Rectal smooth muscle tissue (tissue), 1 donor: Measurements from ENCODE around the gene FMNL2.
A peak's percentile ranks its signal among the peaks of the same experiment; 100 is the strongest.

Experiments used
- H3K27ac ChIP-seq: one replicate; pipeline ENCODE4 v1.7.0; 2013; ENCODE audit warnings: low read depth, low read length, inconsistent platforms
- H3K27me3 ChIP-seq: one replicate; pipeline ENCODE4 v1.7.0; 2013; ENCODE audit warnings: low read length; ENCODE audit not compliant: control insufficient read depth, insufficient read depth
- H3K36me3 ChIP-seq: one replicate; pipeline ENCODE4 v1.7.0; 2013; ENCODE audit warnings: low read length; ENCODE audit not compliant: control insufficient read depth, insufficient read depth
- H3K4me1 ChIP-seq: one replicate; pipeline ENCODE4 v1.7.0; 2013; ENCODE audit warnings: low read length; ENCODE audit not compliant: control insufficient read depth, insufficient read depth
- H3K4me3 ChIP-seq: one replicate; pipeline ENCODE4 v1.7.0; 2013; ENCODE audit warnings: low read length
- H3K9ac ChIP-seq: one replicate; pipeline ENCODE4 v1.7.0; 2013; ENCODE audit warnings: low read length

FMNL2 gene

DNA sequence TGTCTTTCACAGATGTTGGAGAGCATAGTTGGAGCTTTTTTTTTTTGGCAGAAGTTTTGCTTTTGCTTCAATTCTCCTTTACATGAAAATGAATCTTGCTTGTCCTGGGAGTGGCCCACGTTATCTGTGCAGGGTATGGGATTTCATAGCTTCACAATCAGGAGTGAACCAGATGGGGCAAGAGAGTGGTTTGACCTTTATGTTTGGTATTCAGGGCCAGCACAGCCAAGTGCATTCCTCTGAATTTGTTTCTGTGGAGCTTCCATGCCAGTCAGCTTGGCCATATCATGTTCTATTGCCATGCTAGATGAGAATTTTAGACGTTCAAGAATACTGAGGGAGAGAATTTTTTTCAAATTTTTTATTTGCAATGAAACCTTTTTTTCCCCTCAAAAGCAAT lies 265.7 kb downstream of the FMNL2 start:
- H3K9ac ChIP-seq, result no peak overlapping the region
- no peaks in the 10 kb centered on the region for H3K36me3 ChIP-seq
- H3K4me1 ChIP-seq, result no peaks in the 10 kb centered on the region
- no peak overlapping the region for H3K4me3 ChIP-seq
- no peak overlapping the region for H3K27ac ChIP-seq
- H3K27me3 ChIP-seq, result no peaks in the 10 kb centered on the region

DNA sequence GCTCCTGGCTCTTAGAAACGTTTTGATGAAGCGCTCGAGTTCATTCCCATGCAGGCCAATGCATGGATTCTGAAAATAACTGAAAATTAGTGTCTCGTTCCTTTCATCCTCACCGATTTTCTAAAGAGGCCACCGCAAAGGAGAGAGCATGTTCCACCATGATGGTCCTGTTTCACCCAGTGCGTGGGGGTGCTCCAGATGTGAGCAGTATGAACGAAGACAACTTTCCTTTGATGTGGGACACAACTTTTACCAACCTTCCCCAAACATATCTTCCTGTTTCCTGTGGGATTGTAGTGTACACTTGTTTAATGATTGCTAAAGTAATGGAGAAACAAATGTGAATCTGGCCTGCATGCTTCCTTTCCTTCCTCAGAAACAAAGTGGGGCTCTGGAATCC lies 267.8 kb downstream of the FMNL2 start:
- H3K4me3 ChIP-seq, result no peak overlapping the region
- H3K4me1 ChIP-seq, result no peaks in the 10 kb centered on the region
- H3K36me3 ChIP-seq, result no peaks in the 10 kb centered on the region
- H3K9ac ChIP-seq, result no peak overlapping the region
- no peaks in the 10 kb centered on the region for H3K27me3 ChIP-seq
- no peak overlapping the region for H3K27ac ChIP-seq

DNA sequence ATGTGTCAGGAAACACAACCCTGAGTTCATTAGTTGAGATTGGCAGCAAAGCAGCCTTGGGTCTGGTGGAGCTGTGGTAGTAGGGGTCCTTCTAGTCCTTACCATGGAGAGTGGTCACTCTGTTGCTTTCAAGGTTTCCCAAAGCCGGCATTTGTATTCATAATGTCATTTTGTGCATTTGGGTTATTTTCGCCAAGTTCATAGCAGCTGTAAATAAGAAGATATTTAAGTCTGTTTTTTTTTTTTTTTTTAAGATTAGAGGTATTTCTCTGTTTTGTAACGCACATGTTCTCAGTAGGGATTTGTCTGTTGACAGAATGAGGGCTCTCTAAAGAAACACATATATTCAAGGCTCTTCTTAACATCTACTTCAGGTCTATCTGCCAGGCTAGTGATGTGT lies 268.2 kb downstream of the FMNL2 start:
- Histone ChIP-seq H3K4me3 (no peak overlapping the region), H3K27me3 (no peaks in the 10 kb centered on the region), H3K27ac (no peak overlapping the region), H3K4me1 (no peaks in the 10 kb centered on the region), H3K36me3 (no peaks in the 10 kb centered on the region), H3K9ac (no peak overlapping the region)

DNA sequence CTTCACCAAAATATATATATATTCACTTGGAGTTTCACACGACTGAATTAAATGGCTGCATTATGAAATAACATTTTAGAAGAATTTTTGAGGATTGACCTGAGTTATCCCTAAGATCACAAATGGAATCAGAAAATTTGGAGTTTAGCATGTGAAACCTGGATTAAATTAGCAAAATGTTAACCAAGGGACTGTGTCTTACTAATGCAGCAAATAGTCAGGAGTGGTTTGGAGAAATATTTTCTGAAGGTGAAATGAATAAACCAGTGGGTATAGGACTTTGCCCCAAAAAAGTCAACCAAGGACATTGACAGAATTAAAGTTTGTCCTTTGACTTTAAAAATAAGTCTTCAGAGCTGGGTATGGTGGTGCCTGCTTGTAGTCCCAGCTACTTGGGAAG lies 271.1 kb downstream of the FMNL2 start:
- Histone ChIP-seq H3K9ac (no peak overlapping the region), H3K36me3 (no peaks in the 10 kb centered on the region), H3K27me3 (no peaks in the 10 kb centered on the region), H3K4me3 (no peak overlapping the region), H3K4me1 (no peaks in the 10 kb centered on the region), H3K27ac (no peak overlapping the region)

DNA sequence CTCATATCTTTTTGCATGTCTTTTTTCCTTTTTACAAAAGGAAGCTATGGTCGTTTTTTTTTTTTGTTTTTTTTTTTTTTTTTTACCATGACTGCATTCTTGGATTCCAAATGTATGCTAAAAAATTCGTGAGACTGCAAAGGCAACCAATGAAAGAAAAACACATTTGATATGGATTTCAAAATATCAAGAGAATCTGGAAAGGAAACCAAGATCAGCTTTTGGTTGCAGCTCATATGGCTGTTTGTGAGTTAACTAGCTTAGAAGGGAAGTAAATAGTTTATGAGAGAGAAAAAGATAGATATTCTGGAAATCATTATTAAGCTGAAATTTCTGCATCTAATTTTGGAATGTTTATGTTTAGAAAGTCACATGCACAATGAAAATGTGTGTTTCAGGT lies 272.0 kb downstream of the FMNL2 start:
- no peak overlapping the region for H3K27ac ChIP-seq

DNA sequence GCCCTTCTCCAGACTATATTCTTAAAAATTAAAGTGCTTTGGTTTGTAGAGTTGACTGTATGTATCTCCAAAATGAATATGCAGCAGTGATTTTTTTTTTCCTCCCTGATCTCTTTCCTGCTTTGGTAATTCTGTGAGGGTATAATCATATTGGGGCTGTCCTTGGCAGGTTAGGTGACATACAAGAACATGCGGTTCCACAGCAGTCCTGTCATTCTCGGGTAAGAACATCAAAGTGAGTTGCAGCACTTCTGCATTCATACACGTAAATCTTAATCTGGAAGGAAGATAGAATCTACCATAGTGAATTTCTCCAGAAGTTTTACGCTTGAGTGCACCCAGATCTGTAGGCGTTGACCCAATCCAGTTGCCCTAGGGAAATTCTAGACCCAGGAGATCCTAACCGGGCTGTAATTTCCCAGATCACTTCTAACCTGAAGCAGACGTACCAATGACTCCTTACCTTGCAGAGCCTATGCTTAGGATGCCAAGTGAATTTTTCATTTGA lies 272.9 kb downstream of the FMNL2 start:
- Histone ChIP-seq H3K4me1 (no peaks in the 10 kb centered on the region), H3K36me3 (no peaks in the 10 kb centered on the region), H3K27ac (no peak overlapping the region), H3K9ac (no peak overlapping the region), H3K4me3 (no peak overlapping the region), H3K27me3 (no peaks in the 10 kb centered on the region)

More for the DNA sequence above, 272.0 kb downstream of the FMNL2 start:
- Histone ChIP-seq H3K27me3 (no peaks in the 10 kb centered on the region), H3K4me3 (no peak overlapping the region), H3K9ac (no peak overlapping the region), H3K4me1 (no peaks in the 10 kb centered on the region), H3K36me3 (no peaks in the 10 kb centered on the region)

DNA sequence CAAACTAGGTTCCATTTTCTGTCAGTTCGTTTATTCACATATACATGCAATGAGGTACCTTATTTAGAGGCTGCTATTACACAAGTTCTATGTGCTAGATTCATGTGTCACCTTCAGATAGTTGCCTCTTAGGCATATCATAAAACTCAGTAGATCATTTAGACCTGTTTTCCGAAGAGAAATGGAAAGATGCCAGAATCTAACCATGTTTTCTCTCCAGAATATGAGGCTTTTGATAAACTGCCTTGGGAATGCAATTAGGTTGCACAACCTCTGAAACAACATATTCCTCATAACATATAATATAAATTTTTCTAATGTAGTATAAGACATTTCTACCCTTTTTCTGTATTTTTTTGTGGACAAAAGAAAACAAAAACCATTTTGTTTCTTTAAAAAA lies 274.2 kb downstream of the FMNL2 start:
- no peak overlapping the region for H3K9ac ChIP-seq
- no peaks in the 10 kb centered on the region for H3K27me3 ChIP-seq
- no peak overlapping the region for H3K4me3 ChIP-seq
- no peak overlapping the region for H3K27ac ChIP-seq
- H3K4me1 ChIP-seq, result no peaks in the 10 kb centered on the region
- no peaks in the 10 kb centered on the region for H3K36me3 ChIP-seq

DNA sequence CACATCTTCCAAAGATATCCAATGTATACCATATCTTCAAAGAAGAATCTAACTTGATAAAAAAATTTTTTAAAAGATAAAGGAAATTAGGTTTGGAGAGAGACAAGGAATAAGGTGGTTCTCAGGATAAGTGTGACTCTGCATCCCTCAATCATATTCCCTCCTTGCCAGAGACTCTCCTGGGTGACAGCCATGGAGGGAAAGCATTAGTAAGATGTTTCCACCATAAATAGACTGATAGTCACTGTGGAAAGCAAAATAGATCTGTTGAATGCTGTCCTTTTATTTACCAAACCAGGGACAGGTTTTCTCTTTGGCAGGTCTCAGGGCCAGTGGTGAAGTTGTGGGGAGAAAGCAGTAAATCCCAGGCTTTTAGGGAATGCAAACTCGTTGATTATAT lies 274.7 kb downstream of the FMNL2 start:
- H3K36me3 ChIP-seq, result no peaks in the 10 kb centered on the region
- no peak overlapping the region for H3K4me3 ChIP-seq
- no peak overlapping the region for H3K9ac ChIP-seq
- no peak overlapping the region for H3K27ac ChIP-seq
- H3K4me1 ChIP-seq, result no peaks in the 10 kb centered on the region
- no peaks in the 10 kb centered on the region for H3K27me3 ChIP-seq

DNA sequence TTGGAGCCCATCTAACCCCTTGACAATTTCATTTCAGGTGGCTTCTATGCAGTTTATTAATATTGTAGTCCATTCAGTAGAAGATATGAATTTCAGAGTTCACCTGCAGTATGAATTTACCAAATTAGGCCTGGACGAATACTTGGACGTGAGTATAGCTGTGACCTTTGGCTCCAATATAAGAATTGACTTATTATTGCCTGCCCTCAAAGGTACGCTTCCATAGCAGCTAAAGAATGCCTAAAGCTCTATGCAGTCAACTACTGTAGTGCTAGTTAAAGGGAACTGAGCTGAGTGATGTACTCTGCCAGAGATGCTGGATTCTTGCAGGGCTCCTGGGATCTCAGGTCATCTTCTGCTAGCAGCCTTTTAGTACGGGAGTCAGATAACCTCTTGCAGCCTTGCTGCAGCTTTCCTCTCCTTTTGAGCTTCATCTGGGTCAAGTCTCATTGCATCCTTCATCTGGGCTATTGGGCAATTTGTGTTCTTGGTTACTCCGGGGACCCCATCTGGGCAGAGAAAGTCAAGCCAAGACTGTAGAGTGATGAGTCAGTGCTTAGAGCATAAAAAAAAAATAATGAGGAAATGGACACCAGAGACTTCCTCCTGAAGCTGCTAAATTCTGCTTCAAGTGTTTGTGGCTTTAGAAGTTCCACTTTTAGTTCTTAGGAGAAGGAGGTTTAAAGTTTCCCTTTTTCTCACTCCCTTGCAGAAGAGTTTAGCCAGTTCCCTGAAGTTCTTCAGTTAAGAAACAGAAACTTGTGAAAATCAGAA lies 276.7 kb downstream of the FMNL2 start:
- no peak overlapping the region for H3K4me3 ChIP-seq
- no peaks in the 10 kb centered on the region for H3K36me3 ChIP-seq
- peak overlapping the region; percentile 28 for H3K27ac ChIP-seq

DNA sequence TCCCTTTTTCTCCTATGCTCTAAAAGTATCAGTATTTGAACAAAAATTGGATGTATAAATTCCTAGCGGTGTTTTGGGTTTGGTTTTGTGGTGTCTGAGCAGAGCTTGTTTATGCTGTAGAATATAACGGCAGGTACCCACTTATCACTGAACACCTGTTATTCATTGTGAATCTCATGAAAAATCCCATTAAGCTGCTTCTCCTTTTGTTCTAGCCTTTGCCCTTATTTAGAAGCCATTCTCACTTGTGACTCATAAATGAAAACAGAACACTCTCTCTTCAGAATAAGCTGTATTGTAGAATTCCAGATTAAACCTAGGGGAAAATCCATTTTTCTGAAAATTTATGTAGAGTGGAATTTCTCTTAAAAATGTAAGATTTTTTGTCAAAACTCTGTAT lies 278.3 kb downstream of the FMNL2 start:
- H3K4me3 ChIP-seq, result no peak overlapping the region
- no peaks in the 10 kb centered on the region for H3K36me3 ChIP-seq
- H3K27ac ChIP-seq, result no peak overlapping the region
- H3K4me1 ChIP-seq, result no peaks in the 10 kb centered on the region
- H3K9ac ChIP-seq, result no peak overlapping the region
- no peaks in the 10 kb centered on the region for H3K27me3 ChIP-seq

More for the DNA sequence above, 276.7 kb downstream of the FMNL2 start:
- H3K4me1 ChIP-seq, result no peaks in the 10 kb centered on the region
- no peaks in the 10 kb centered on the region for H3K27me3 ChIP-seq
- no peak overlapping the region for H3K9ac ChIP-seq

DNA sequence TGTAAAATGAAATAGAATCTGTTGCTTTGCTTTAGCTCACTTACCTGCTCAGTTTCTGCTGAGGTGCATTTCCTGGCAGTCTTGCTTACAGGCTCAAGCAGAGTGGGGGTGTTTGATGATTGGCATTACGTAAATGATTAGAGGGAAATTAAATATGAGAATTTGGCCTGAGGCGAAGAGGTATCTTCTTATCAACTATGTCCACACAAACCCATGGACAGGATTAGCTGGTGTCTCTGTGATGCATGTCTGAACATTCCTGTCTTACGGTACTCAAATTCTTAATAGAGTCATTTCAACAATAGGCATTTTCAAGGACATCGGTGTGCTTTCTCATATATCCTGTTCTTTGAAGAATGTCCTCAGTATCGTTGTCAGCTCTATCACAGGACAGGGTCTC lies 280.2 kb downstream of the FMNL2 start:
- Histone ChIP-seq H3K4me1 (peaks cover 3% of the 10 kb centered on the region), H3K27me3 (no peaks in the 10 kb centered on the region), H3K4me3 (no peak overlapping the region), H3K27ac (no peak overlapping the region), H3K36me3 (no peaks in the 10 kb centered on the region), H3K9ac (no peak overlapping the region)

DNA sequence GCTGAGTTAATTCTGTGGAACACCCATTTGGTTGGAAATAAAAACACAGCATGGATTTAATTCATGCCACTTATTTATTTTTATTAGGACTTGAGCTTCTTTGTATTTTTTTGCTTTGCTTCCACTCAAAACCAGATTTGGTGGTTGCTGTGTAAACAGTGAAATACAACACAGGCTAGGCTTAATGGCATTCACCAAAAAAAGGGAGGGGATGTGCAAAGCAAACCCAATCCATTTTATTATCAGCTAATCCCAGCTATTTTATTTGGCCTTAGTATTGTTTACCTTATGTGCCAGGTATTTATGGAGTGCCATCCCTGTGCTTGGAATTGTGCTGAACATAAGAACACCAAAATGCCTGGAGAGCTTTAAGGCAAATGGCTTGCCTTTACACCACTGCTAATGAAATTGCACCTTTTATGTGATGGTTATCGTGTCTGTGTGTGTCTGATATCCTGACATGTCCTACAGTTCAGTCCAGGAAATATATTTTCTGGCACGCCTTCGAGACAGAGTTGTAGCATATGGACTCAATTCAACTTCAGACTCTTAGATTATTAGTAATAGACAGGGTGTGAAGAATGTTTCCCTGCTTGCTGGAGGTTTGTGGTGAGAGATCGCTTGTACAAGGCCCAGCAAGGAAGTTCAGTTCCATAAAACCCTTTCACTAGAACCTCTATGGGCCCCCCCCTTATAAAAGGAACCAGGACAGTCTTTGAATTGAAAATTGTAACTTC lies 282.6 kb downstream of the FMNL2 start:
- no peak overlapping the region for H3K4me3 ChIP-seq
- no peaks in the 10 kb centered on the region for H3K27me3 ChIP-seq
- no peaks in the 10 kb centered on the region for H3K36me3 ChIP-seq
- no peak overlapping the region for H3K27ac ChIP-seq
- peaks cover 3% of the 10 kb centered on the region for H3K4me1 ChIP-seq
- H3K9ac ChIP-seq, result no peak overlapping the region

DNA sequence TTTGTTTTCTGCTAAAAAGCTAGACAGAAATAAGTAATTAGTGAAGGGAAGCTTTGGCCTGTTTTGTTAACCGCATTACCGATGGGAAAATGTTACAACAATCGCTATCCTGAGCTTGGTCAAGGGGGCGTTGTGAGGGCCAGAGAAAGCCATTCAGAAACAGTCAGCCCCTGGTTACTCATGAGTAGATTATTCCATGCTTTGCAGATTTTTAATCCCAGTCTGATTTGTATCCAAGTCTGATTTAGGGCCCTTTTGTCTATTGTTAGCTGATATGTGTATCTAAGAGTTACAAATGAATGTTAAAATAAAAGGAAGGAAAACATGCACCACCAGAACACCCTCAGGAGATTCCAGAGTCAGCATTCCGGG lies 283.2 kb downstream of the FMNL2 start:
- H3K4me1 ChIP-seq, result peaks cover 3% of the 10 kb centered on the region
- no peaks in the 10 kb centered on the region for H3K36me3 ChIP-seq

More for the DNA sequence above, 283.2 kb downstream of the FMNL2 start:
- H3K27ac ChIP-seq, result no peak overlapping the region
- H3K27me3 ChIP-seq, result no peaks in the 10 kb centered on the region
- no peak overlapping the region for H3K9ac ChIP-seq
- H3K4me3 ChIP-seq, result no peak overlapping the region
